ENCODE results near the gene LILRA2. TPM values are rescaled to one million over a fixed set of nuclear protein-coding genes. Genes with fewer than 3 reads are reported as not detected.

The LILRA2 gene
- total and polyA plus RNA-seq, 2 of the 8 experiments (the other 6 are each of a cell fraction or from before 2014, with no cell fraction given) = not detected

DNA sequence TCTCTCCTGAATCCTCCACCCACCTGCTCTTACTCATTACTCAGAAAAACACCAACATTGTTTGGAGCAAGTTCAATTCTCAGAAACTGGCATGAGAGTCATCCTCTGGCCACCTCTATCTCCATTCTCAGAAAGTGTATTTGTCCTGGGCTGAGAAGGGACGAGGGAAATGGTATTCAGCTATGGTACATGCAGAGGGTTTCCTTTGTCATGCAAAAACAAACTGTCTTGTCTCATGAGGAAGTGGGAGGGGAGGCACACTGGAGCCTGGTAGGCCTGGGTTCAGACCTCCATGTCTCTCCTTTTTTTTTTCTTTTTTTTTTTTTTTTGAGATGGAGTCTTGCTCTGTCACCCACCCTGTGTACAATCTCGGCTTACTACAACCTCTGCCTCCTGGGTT lies 31.9 kb upstream of the LILRA2 start:
- FAIRE-seq (no peak), DNase-seq (ENCODE audit: low read depth in 1 of 2, low spot score in 2 of 2) (no peak)
- no peak overlapping the region for H3K4me3 ChIP-seq (ENCODE audit: extremely low read depth in 1 of 4, insufficient read depth in 2 of 4, low read depth in 3 of 4, low read length in 4 of 4)
- H4K5ac ChIP-seq (ENCODE audit: insufficient read length, low read depth, low read length) = no peak overlapping the region
- H3K14ac ChIP-seq (ENCODE audit: insufficient read length) = no peak overlapping the region
- ChIA-PET POLR2A (ENCODE audit: partially characterized antibody) (no interaction called here), CTCF (ENCODE audit: partially characterized antibody) (no interaction called here)
- no peak overlapping the region for H3K18ac ChIP-seq (ENCODE audit: extremely low read depth, low read length)
- no peaks in the 10 kb centered on the region for H3K79me2 ChIP-seq (ENCODE audit: control insufficient read depth in 1 of 2, insufficient read depth in 2 of 2, low read length in 2 of 2)
- no peak overlapping the region for H3K4ac ChIP-seq (replicated peaks; ENCODE audit: insufficient read length, low read depth, low read length)
- H3K56ac ChIP-seq (replicated peaks; ENCODE audit: insufficient read length, low read depth, low read length) = no peak overlapping the region
- H3K23ac ChIP-seq (ENCODE audit: insufficient read length) = no peak overlapping the region
- TF ChIP-seq POU5F1 (IDR thresholded peaks at IDR 0.05; ENCODE audit: low read depth, low read length) = no peak
- TF ChIP-seq SAP30 (IDR thresholded peaks at IDR 0.05; ENCODE audit: insufficient read depth, insufficient replicate concordance, low read length) = no peak
- TF ChIP-seq, protein P1, sequence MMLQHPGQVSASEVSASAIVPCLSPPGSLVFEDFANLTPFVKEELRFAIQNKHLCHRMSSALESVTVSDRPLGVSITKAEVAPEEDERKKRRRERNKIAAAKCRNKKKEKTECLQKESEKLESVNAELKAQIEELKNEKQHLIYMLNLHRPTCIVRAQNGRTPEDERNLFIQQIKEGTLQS (IDR thresholded peaks at IDR 0.05; ENCODE audit: insufficient read depth, low read depth, low read length) = no peak
- TF ChIP-seq MAFK (IDR thresholded peaks at IDR 0.05; ENCODE audit: low read depth, low read length) = no peak
- TF ChIP-seq GABPA (IDR thresholded peaks at IDR 0.05; ENCODE audit: borderline replicate concordance, insufficient read depth, low read length) = no peak
- no peak for TF ChIP-seq JUND (IDR thresholded peaks at IDR 0.05; ENCODE audit: low read length)
- TF ChIP-seq TCF12 (IDR thresholded peaks at IDR 0.05; ENCODE audit: low read depth, low read length) = no peak
- TF ChIP-seq KDM4A (IDR thresholded peaks at IDR 0.05; ENCODE audit: low read depth, low read length, severe bottlenecking) = no peak
- TF ChIP-seq NANOG (IDR thresholded peaks at IDR 0.05; ENCODE audit: insufficient read depth, low read depth, low read length, poor library complexity, severe bottlenecking) = no peak
- TF ChIP-seq YY1 (IDR thresholded peaks at IDR 0.05; ENCODE audit: low read depth, low read length) = no peak
- TF ChIP-seq SP4 (IDR thresholded peaks at IDR 0.05; ENCODE audit: low read length) = no peak
- no peak for TF ChIP-seq BRCA1 (IDR thresholded peaks at IDR 0.05; ENCODE audit: low read depth, low read length)
- TF ChIP-seq FOSL1 (IDR thresholded peaks at IDR 0.05; ENCODE audit: insufficient read depth, low read depth, low read length) = no peak
- TF ChIP-seq, protein P2, sequence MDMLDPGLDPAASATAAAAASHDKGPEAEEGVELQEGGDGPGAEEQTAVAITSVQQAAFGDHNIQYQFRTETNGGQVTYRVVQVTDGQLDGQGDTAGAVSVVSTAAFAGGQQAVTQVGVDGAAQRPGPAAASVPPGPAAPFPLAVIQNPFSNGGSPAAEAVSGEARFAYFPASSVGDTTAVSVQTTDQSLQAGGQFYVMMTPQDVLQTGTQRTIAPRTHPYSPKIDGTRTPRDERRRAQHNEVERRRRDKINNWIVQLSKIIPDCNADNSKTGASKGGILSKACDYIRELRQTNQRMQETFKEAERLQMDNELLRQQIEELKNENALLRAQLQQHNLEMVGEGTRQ (IDR thresholded peaks at IDR 0.05; ENCODE audit: low read length) = no peak
- H2BK20ac ChIP-seq (ENCODE audit: low read length) = no peak overlapping the region
- H2AFZ ChIP-seq (ENCODE audit: low read length) = no peak overlapping the region
- no peaks in the 10 kb centered on the region; a peak in 1 of 7 replicates for H3K27me3 ChIP-seq (replicated peaks in 1 of 4; ENCODE audit: control insufficient read depth in 3 of 4, extremely low read depth in 1 of 4, insufficient read depth in 3 of 4, low read length in 3 of 4)
- no peaks in the 10 kb centered on the region for H3K4me1 ChIP-seq (replicated peaks in 1 of 4; ENCODE audit: control insufficient read depth in 3 of 4, insufficient read depth in 4 of 4, low read length in 3 of 4)
- no peak overlapping the region for H2BK15ac ChIP-seq (ENCODE audit: low read length)
- H3K9ac ChIP-seq (replicated peaks in 1 of 4; ENCODE audit: extremely low read depth in 1 of 4, low read depth in 3 of 4, low read length in 3 of 4) = no peak overlapping the region
- H2BK120ac ChIP-seq (replicated peaks; ENCODE audit: low read depth, low read length) = no peak overlapping the region
- no peak overlapping the region for H4K91ac ChIP-seq (replicated peaks; ENCODE audit: insufficient read length, low read length)
- H2BK5ac ChIP-seq (ENCODE audit: low read depth, low read length) = no peak overlapping the region
- no peaks in the 10 kb centered on the region for H3K36me3 ChIP-seq (ENCODE audit: control insufficient read depth in 2 of 4, insufficient read depth in 4 of 4, low read length in 3 of 4)
- H3K27ac ChIP-seq (ENCODE audit: low read depth, low read length) = no peak overlapping the region
- 50% methylated on average over 1 of the region's 2 CpGs; no CpG with 5 or more reads in 1 of the 2 experiments for WGBS, 2 experiments (ENCODE audit: extremely low coverage in 1 of 2, insufficient coverage in 1 of 2, insufficient read length in 1 of 2, insufficient replicate concordance in 2 of 2, low coverage in 1 of 2, low lambda C conversion rate in 2 of 2, missing lambda C conversion rate in 1 of 2)
- no peak overlapping the region for H4K8ac ChIP-seq (ENCODE audit: extremely low read depth, insufficient read depth, low read length)
- no peaks in the 10 kb centered on the region for H3K79me1 ChIP-seq (ENCODE audit: low read depth, low read length)
- no peak overlapping the region for H2AK5ac ChIP-seq (ENCODE audit: low read depth, low read length)
- peaks cover 57 to 86% of the 10 kb centered on the region in 2 experiments for H3K9me3 ChIP-seq (ENCODE audit: insufficient read depth in 2 of 2, low read depth in 1 of 2, low read length in 1 of 2)
- no peaks in the 10 kb centered on the region for H4K20me1 ChIP-seq (replicated peaks in 1 of 2; ENCODE audit: control insufficient read depth in 1 of 2, insufficient read depth in 2 of 2, low read length in 2 of 2)
- H3K4me2 ChIP-seq (ENCODE audit: insufficient read depth in 1 of 2, low read depth in 2 of 2, low read length in 2 of 2) = no peak overlapping the region
- H3K23me2 ChIP-seq (ENCODE audit: low read depth, low read length) = no peaks in the 10 kb centered on the region
- no peak overlapping the region for H2BK12ac ChIP-seq (ENCODE audit: low read depth, low read length)

All from H1 (cell line).